Lung (tissue), 12 donors: ENCODE results near the gene SEC11A. TPM values are rescaled to one million over a fixed set of nuclear protein-coding genes. Genes with fewer than 3 reads are reported as not detected.

Experiments used
- ATAC-seq: fragments of 200-7000 bp; cut with Tn5 transposase; one replicate; pipeline ENCODE4 v1.9.1; 2020; ENCODE audit warnings: moderate number of reproducible peaks; ENCODE audit not compliant: insufficient read depth, low FRiP score
- DNase-seq, 3 donors: peaks; one replicate each; pipeline ENCODE4 v3.0.0-alpha.2; 2013 to 2017
- H3K27ac ChIP-seq, 2 donors: one replicate each; pipeline ENCODE4 v1.5.1; 2013; ENCODE audit warnings: mild to moderate bottlenecking in 2 of 2, moderate library complexity in 2 of 2, control low read depth in 1 of 2, inconsistent platforms in 1 of 2, low read depth in 1 of 2, low read length in 1 of 2
- H3K27me3 ChIP-seq, 3 donors: one replicate each; pipeline ENCODE4 v1.5.1; 2013; ENCODE audit warnings: low read length in 2 of 3; ENCODE audit not compliant: control insufficient read depth in 3 of 3, insufficient read depth in 3 of 3
- H3K36me3 ChIP-seq, 4 donors: one replicate each; pipeline ENCODE4 v1.5.1; 2013; ENCODE audit warnings: low read length in 4 of 4, mild to moderate bottlenecking in 1 of 4, moderate library complexity in 1 of 4; ENCODE audit not compliant: control insufficient read depth in 4 of 4, insufficient read depth in 4 of 4
- H3K4me1 ChIP-seq, 5 donors: one replicate each; pipeline ENCODE4 v1.5.1; 2013; ENCODE audit warnings: low read length in 5 of 5, mild to moderate bottlenecking in 2 of 5, moderate library complexity in 1 of 5; ENCODE audit not compliant: control insufficient read depth in 5 of 5, insufficient read depth in 5 of 5
- H3K4me3 ChIP-seq: one replicate; pipeline ENCODE4 v1.5.1; 2013; ENCODE audit warnings: mild to moderate bottlenecking, control low read depth, moderate library complexity
- H3K9ac ChIP-seq, 2 donors: one replicate each; pipeline ENCODE4 v1.5.1; 2013; ENCODE audit warnings: low read length in 2 of 2, control low read depth in 1 of 2; ENCODE audit not compliant: insufficient read depth in 1 of 2
- H3K9me3 ChIP-seq, 4 donors: one replicate each; pipeline ENCODE4 v1.5.1; 2013; ENCODE audit warnings: low read length in 3 of 4, mild to moderate bottlenecking in 1 of 4, moderate library complexity in 1 of 4; ENCODE audit not compliant: control insufficient read depth in 4 of 4, insufficient read depth in 3 of 4
- WGBS, 2 donors: extraction: QIAGEN DNeasy Blood & Tissue Kit; methylation state at CpG; one replicate each; pipeline ENCODE4 v1.1.7; 2013; 5-methylcytosine and 5-hydroxymethylcytosine counted together
- polyA plus RNA-seq, 2 donors: library from polyadenylated mRNA; stranded (reverse); fragments of 200-250 nt; gene quantifications; one replicate each; pipeline ENCODE4 v1.2.1, GENCODE V29; 2013
- total RNA-seq, 2 donors: library from RNA; depleted of rRNA in 1 of 2; stranded (reverse); fragments of >200 nt in 1 of 2; gene quantifications; one replicate each; pipeline ENCODE4 v1.2.1, GENCODE V29; 2014 to 2021
- TF ChIP-seq, protein P1 (sequence below): IDR thresholded peaks from 2 replicates; pipeline ENCODE4 v1.5.1; 2012; ENCODE audit warnings: mild to moderate bottlenecking; ENCODE audit errors: control extremely low read depth, extremely low read depth
- donor health status: control.
- donor health status: control.
- donor health status: Bipolar disorder and iron deficiency.
- donor health status: healthy.
- donor health status: DM: yes; HTN: yes; CAD: no.

The SEC11A gene
- total and polyA plus RNA-seq, 4 donors, result 119 to 170 (median 143) TPM

DNA sequence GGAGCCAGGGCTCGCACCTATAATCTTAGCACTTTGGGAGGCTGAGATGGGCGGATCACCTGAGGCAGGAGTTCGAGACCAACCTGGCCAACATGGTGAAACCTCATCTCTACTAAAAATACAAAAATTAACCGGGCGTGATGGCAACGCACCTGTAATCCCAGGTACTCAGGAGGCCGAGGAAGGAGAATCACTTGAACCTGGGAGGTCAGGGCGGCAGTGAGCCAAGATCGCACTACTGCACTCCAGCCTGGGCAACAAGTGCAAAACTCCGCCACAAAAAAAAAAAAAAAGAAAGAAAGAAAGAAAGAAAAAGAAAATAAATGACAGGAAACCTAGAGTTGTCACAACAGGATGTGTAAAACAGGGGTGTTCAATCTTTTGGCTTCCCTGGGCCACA lies 54.9 kb downstream of the SEC11A start:
- Histone ChIP-seq H3K9me3 (no peaks in the 10 kb centered on the region), H3K9ac (no peak overlapping the region), H3K4me1 (peaks cover 0 to 12% (median 3%) of the 10 kb centered on the region in 5 donors), H3K36me3 (peaks cover 0 to 6% (median 5%) of the 10 kb centered on the region in 4 donors), H3K4me3 (no peak overlapping the region), H3K27me3 (no peaks in the 10 kb centered on the region), H3K27ac (no peak overlapping the region)
- TF ChIP-seq, protein P1, sequence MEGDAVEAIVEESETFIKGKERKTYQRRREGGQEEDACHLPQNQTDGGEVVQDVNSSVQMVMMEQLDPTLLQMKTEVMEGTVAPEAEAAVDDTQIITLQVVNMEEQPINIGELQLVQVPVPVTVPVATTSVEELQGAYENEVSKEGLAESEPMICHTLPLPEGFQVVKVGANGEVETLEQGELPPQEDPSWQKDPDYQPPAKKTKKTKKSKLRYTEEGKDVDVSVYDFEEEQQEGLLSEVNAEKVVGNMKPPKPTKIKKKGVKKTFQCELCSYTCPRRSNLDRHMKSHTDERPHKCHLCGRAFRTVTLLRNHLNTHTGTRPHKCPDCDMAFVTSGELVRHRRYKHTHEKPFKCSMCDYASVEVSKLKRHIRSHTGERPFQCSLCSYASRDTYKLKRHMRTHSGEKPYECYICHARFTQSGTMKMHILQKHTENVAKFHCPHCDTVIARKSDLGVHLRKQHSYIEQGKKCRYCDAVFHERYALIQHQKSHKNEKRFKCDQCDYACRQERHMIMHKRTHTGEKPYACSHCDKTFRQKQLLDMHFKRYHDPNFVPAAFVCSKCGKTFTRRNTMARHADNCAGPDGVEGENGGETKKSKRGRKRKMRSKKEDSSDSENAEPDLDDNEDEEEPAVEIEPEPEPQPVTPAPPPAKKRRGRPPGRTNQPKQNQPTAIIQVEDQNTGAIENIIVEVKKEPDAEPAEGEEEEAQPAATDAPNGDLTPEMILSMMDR, result no peak
- DNase-seq, result no peak
- ATAC-seq, result no peak
- WGBS, 2 donors, result 96 to 97% methylated on average over 10 of the region's 10 CpGs

GRCh38 chr15:84659904-84660781 lies 55.8 kb downstream of the SEC11A start:
- Histone ChIP-seq H3K27ac (no peak overlapping the region), H3K4me1 (peaks cover 0 to 12% (median 3%) of the 10 kb centered on the region in 5 donors), H3K36me3 (peaks cover 0 to 2% (median 0%) of the 10 kb centered on the region in 4 donors), H3K4me3 (no peak overlapping the region), H3K9me3 (no peaks in the 10 kb centered on the region), H3K9ac (no peak overlapping the region), H3K27me3 (no peaks in the 10 kb centered on the region)
- 88% methylated on average over 4 of the region's 4 CpGs for WGBS, 2 donors
- DNase-seq (no peak), ATAC-seq (no peak)
- TF ChIP-seq, protein P1, result no peak

- no peak for ATAC-seq
- no peak for DNase-seq
- H3K9ac ChIP-seq, result no peak overlapping the region
- peak overlapping the region; percentile 37 to 69 for H3K27ac ChIP-seq
- H3K9me3 ChIP-seq, result no peaks in the 10 kb centered on the region
- H3K4me3 ChIP-seq, result no peak overlapping the region
- peaks cover 0 to 12% (median 3%) of the 10 kb centered on the region in 5 donors for H3K4me1 ChIP-seq
- 48 to 53% methylated on average over 7 of the region's 7 CpGs for WGBS, 2 donors
- TF ChIP-seq, protein P1, result no peak
- H3K27me3 ChIP-seq, result no peaks in the 10 kb centered on the region
- H3K36me3 ChIP-seq, result no peaks in the 10 kb centered on the region
These were observed 57.0 kb downstream of the SEC11A start for GRCh38 chr15:84658788-84659411.
